Gastroesophageal sphincter (tissue), 3 donors: ENCODE measurements around the gene TTC33.

Source experiments
- CTCF ChIP-seq, 4 experiments: fragments of 200-600 bp in 2 of 4; fragments of 450-650 bp in 2 of 4; sonication (generic) in 1 of 4; IDR thresholded peaks; one replicate each; pipeline ENCODE4 v1.5.1; 2017 to 2019; ENCODE audit warnings: antibody characterized with exemption in 4 of 4, mild to moderate bottlenecking in 2 of 4, moderate library complexity in 2 of 4
- POLR2AphosphoS5 ChIP-seq: sonication (generic); formaldehyde crosslinking; IDR thresholded peaks from one replicate; pipeline ENCODE4 v1.6.1; 2017; ENCODE audit warnings: antibody characterized with exemption

- TF ChIP-seq POLR2AphosphoS5 (no peak), CTCF (IDR thresholded peaks at IDR 0.05) (no peak)
Measured at GRCh38 chr5:40480392-40480791, 275.4 kb downstream of the TTC33 start.
